GM18870 (cell line): ENCODE data around the gene USP22.

Experiments used
- ATAC-seq: cut with Tn5 transposase; IDR thresholded peaks from one replicate; pipeline ENCODE4 v1.9.1; 2021; ENCODE audit warnings: moderate library complexity; ENCODE audit not compliant: unreplicated experiment

The USP22 gene

DNA sequence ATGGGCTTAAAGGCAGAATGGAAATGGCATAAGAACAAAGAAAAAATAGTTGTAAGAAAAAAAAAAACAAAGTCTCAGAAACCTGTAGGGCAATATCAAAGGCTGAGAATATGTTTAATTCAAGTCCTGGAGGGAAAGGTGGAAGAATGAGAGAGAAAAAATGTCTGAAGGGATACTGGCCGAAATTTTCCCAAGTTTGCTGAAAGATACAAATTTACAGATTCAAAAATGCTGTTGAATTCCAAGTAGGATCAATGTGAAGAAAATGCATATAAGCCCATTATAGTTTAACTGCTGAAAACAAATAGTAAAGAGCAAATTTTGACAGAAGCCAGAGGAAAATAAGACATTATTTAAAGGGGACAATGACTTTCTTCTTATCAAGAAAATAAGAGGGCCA is 6.6 kb upstream of the USP22 start:
- no peak for ATAC-seq

DNA sequence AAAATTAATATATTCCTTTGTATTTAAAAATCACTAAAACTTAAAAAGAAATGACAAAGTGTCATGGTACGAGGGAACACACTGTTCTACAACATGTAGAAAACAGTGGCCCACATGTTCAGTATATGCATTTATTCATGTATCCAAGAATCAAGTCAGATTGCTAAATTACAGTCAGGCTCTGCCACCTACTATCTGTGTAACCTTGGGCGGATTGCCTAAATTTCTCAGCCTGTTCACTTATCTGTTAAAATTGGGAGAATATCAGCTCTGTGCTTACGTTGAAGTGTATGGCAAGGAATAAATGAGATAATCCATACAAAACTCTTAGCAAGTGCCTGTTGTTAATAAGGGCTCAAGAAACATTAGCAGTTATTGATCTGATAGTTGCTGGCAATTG is 3.4 kb upstream of the USP22 start:
- no peak for ATAC-seq

DNA sequence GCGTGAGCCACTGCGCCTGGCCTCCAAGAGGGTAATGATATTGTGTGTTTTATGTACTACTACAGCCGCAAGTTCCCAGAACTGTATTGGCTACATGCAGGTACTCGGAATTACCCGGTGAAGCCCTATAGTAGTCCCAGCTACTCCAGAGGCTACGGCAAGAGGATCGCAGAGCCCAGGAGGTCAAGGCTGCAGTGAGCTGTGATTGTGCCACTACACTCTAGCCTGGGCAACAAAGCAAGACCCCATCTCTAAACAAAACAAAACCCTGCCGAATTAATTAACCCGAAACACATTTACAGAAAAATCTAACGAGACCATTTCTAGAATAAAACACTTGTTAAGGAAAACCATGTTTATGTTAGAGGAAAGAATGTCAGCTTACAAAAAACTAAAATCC is 2.2 kb upstream of the USP22 start:
- ATAC-seq: no peak

DNA sequence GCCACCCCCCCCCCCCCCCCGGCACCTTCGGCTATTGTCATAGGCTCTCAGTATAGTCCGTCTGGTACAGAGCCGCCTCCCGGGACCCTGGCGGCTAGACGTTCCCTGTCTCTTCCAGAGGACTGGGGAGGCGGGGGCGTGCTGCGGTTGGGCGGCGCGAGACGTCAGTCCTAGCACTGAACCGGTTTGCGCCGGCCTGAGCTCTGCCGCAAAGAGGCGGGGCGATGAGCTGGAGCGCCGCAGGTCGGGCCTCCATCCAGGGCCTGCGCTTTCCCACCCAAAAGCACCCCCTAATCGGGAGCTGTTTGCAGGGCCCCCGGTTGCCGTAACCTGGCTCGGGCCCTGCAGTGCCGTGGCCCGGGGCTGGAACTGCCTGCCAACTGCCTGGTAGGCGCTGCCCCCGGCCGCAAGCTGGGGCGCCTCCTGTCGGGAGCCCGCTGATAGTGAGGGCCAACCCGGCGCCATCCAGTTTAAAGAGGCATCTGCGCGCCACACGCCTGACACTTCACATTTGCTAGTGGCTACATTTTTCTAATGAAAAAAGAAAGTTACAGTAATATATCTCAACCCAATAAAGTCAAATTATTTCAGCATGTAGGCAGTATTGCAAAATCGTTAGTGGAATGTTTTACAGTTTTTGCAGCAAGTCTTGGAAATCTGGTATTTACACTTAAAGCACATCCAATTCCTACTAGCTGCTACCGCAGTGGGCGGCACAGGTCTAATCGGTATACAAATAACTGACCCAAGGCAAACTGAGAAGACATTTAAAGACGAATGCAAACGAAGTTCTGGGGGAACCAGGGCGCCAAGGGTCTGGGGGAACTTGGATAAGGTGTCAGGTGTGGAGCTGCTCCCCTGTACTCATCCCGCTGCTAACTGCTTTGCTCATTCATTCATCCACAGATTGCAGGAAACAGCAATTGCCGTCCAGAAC is 753 bp upstream of the USP22 start:
- ATAC-seq: peak; percentile 70

DNA sequence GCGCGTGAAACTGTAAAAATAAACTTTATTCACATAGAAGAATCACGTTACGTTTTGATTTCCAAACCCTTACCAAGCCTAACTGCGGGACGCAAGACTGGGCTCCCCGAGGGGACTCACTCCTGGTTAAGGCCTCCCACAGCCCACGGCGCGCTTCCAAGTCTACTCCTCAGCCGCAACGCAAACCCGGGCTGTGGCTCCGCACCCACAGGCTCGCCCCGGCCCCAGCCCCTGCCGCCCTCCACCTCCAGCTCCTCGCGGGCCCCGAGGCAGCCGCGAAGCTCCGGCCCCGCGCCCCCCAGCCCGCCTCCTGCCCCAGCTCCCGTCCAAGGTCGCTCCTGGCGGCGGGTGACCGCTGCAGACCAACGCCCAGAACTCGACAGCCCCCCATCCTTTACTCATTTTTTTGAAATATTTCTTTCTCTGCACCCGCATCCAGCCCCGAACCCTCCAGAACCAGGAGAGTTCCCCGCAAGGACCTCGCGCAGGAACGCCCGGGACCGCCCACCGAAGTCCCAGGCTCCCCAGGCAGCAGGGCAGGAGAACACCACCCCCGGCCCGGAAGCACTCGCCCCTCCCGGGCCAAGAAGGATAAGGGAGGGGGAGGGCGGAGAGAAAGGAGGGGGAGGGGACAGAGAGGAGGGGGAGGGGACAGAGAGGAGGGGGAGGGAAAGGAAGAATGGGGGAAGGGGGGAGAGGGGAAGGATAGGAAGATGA is 912 bp downstream of the USP22 start:
- ATAC-seq: no peak

DNA sequence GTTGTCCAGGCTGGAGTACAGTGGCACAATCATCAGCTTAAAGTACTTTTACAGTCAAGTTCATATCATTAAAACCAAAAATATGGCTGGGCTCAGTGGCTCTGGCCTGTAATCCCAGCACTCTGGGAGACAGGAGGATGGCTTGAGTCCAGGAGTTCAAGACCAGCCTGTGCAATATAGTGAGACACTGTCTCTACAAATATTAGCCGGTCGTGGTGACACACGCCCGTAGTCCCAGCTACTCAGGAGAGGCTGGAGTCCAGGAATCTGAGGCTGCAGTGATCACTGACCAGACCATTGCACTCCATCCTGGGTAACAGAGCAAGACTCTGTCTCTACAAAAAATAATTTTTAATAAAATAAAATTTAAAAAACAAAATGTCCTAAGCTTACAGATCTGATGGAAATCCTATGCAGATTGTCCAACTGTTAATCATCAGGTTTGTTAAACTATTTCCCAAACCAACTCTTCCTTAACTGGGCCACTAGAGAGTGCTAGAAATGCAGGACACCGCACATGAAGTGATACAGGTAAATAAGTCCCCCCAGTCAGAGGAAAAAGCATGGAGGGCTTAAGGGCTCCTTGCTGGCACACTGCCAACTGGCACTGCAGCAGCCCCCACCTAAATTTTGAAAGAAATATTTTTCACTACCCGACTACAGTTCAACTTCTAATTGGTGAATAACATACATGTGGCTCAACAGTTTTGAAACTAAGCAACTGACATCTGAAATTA is 2.8 kb downstream of the USP22 start:
- no peak for ATAC-seq

DNA sequence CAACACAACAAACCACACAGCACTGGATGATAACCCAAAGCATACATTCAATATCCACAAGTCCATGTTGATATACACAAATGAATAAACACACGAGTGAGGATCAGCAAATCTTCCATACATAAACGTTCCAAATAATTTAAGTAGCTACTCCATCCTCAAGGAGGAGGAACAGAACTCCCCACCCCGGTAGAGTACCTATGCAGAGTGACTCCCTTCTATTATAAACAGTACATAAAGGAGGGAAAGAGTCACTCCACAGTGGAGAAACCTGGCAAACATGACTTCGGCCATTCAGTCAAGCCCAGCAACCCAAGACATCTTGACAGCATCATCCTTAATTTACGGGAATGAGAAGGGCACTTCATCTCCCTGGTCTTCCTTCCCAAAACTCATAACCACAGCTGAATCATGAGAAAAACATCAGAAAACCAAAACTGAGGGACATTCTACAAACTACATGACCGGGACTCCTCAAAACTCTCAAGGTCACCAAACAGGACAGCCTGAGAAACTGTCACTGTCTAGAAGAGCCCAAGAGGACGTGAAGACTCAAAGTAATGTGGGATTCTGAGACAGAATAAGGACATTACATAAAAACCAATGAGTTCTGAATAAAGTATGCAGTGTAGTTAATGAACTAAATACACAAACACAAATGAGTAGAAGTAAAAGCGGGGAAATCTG is 5.6 kb downstream of the USP22 start:
- no peak for ATAC-seq

DNA sequence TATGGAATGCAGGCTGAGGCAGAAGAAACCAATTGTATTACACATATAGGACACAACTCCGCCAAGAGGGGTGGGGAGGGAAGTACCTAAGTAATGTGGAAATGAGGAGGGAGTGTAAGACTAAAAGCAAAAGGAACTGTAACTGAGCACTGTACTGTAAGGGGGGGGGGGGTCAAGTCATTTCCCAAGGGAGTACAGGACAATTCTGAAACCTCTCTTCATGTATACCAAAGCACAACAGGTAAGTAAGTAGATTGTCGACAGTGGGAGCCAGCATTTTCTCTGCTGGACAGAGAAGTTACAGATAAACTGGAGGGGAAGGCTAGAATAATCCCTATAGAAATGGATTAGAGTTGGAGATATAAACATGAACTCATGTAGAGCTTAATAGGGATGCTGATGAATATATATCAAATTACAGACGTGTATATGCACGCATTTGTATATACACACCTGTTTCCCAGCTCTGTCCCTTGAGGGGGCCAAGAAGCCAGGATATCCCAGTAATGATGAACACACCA is 6.4 kb downstream of the USP22 start:
- no peak for ATAC-seq

DNA sequence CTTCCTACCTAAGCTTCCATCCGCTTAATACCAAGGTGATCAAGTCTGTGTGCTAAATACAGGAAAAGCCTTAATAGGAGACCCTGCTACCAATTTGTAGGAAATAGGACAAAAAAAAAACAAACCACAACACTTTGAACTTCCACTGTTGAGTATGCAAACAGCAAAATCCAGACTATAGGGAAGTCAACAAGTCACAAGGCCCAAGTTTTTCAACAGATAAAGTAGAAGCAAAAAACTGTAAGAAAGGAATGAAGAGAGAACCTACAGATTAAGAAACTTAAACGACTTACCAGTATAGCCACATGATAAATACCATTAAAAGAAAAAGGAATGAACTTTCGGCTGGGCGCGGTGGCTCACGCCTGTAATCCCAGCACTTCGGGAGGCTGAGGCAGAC is 7.4 kb downstream of the USP22 start:
- ATAC-seq: no peak

DNA sequence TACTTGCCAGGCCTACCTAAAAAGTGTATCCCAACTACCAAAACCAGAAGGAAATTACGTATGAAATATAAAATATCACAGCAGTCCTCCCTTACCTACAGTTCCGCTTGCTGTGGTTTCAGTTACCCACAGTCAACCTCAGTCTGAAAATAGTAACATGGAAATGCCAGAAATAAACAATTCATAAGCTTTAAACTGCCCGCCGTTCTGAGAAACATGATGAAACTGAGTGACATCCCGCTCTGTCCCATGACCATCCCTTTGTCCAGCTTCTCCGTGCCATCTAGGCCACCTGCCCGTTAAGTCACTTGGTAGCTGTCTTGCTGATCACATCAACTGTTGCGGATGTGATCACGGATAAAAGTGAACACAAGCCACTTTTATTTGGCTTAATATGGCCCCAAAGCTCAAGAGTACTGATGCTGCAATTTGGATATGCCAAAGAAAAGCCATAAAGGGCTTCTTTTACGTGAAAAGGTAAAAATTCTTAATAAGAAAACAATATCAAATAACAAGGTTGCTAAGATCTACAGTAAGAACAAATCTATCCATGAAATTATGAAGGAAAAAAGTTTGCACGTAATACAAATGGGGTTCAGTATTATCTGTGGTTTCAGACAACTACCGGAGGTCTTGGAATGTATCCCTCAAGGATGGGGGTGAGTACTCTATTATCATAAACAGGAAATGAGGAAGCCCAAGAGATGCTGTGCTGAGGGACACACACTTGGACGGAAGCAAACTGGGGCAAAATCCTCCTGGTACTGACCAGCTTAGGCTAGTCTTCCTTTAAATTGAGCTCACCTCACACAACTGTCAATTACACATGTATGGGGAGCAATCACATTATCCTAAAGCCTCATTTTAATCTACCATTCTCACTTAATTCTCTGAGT is 8.2 kb downstream of the USP22 start:
- ATAC-seq: peak; percentile 59

DNA sequence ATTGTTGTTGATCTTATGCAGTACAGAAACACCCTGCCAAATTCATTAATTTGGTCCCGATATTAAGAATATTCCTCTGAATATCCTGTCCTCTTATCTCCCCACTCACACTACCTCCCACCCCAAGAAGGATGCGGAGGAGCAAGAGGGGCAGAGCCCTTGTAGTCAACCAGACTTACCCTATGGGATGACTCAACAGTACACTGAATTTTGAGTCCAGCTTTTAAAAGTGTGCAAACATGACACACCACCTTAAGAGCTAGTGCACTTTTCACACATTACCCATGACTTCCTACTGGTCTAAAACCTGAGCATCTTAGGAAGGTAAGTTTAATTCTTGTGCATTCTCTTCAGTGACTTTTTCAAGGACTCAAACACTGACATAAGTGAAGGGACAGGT is 9.5 kb downstream of the USP22 start:
- no peak for ATAC-seq

DNA sequence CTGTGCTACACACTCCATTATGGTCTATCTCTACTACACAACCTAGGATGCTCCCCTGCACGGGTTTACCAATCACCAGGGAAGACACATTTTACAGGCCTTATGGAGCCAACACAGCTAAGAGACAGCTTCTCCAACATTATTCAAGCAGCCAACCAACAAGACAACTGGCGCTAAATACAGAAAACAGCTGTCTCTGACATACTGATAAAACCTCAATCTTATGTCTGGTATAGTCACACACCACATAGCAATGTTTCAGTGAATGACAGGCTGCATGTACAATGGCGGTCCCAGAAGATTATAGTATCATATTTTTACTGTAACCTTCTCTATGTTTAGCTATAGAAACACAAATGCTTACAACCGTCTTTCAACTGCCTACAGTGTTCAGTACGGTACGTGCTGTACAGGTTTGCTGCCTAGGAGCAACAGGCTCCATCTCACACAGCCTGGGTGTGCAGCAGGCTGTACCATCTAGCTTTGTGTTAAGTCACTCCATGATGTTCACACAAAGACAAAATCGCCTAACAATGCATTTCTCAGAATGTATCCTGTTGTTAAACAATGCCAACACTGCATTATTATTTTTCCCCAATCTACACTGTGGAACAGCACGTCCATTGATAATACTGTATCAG is 10.9 kb downstream of the USP22 start:
- ATAC-seq: no peak

DNA sequence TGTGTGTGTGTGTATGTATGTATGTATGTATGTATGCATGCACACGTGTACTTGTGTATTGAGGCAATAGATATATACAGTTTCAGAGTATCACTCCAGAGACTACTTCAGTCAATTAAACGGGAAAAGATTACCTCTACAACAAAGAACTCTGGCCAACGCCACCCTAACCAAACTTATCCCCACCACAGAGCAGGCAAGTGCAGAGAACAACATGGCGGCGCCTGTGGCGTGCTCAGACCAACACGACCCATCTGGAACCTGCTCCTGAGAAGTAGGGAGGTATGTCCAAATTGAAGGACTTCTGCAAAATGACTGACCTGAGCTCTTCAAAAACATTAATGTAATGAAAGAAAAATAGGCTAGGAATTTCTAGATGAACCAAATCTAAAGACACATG is 12.4 kb downstream of the USP22 start:
- no peak for ATAC-seq

DNA sequence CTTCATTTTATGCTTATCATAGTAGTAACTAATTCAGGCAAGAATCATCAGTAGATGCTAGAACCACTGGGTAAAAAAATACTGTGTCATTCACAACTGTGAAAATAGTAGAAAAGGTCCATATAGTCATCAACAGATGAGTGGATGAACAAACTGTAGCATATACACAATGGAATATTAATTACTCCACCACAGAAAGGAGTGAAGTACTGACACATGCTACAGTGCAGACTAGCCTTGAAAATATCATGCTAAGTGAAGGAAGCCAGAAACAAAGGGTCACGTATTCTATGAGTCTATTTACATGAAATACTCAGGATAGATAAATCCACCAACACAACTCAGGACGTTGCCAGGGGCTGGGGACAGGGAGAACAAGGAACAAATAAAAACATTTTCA is 13.3 kb downstream of the USP22 start:
- ATAC-seq: no peak

DNA sequence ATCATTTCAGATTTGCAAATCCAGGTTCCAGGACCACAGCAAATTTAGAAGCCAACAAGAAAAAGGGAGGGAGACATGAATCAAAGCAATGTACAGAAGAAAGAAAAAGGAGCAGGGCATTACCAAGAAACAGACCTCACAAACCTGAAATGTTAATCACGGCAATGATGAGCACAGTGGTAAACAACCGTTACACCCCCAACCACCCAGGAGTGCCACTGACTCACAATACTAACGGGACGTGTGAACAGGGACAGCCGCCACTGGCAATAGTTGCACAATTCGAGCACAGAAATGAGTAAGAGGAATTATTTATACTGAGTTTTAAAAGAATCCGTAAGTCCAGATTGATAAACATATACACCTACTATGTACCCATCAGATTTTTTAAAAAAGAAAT is 13.8 kb downstream of the USP22 start:
- ATAC-seq: no peak

DNA sequence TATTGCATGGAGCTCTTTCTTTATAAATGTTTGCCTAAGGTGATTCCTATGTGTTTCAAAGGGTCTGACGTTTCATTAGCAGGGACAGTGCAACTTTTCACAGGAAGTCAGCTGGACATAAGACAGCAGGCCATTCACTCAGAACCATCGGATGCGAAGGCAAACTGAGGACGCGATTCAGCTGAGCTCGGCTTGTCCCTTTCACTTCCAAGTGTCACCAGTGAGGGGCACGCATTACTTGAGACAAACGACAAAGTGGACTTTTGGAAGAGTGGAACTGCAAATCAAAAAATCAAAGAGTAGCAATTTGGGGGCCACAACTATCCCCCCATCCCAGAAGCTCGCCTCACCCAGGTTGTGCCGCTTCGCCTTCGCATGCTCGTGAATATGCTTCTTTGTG is 14.6 kb downstream of the USP22 start:
- ATAC-seq: no peak

DNA sequence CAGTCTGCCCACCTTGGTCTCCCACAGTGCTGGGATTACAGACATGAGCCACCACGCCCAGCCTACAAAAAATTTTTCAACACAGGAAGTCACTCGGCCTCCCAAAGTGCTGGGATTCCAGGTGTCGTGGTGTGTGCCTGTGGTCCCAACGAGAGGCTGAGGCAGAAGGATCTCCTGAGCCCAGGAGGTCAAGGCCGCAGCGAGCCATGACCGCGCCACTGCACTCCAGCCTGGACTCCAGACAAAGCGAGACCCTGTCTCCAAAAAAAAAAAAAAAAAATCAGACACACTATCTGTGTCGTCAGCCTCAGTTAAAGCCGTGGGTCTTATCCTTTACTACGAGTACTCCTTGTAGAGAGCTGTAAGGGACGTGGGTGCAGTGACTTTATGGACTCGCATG is 15.8 kb downstream of the USP22 start:
- ATAC-seq: no peak

DNA sequence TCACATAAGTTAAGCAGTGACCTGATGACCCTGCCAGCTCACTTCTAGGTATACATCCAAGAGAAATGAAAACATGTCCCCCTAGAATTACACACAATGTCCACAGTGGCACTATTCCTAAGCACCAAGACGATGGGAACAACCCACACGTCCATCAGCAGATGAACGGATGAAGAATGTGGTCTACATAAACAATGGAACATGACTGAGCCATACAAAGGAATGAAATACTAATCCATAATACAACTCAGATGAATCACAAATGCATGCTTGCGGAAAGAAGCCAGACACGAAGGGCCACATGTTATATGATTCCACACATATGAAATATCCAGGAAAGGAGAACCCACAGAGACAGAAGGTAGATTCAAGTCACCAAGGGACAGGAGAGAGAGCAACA is 17.4 kb downstream of the USP22 start:
- ATAC-seq: no peak

DNA sequence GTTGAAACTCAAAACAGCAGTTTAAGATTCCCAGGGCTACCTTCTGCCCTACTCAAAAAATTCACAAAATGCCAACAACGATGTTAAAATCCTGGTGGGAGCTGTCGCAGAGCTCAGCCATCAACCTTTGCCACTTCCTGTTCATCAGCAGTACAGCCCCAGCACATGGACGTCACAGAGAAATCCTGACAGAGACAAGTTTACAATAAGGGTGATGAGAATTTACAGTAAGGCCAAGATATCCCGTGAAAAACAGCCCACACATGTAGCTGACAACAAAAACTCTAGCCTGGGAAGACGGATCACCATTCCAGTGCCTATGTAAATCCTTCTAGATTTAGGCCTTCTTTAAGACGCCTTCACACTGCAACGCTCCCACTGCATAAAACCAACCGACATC is 18.8 kb downstream of the USP22 start:
- no peak for ATAC-seq
